Measurements from ENCODE around the gene PIRT.

PIRT gene

DNA sequence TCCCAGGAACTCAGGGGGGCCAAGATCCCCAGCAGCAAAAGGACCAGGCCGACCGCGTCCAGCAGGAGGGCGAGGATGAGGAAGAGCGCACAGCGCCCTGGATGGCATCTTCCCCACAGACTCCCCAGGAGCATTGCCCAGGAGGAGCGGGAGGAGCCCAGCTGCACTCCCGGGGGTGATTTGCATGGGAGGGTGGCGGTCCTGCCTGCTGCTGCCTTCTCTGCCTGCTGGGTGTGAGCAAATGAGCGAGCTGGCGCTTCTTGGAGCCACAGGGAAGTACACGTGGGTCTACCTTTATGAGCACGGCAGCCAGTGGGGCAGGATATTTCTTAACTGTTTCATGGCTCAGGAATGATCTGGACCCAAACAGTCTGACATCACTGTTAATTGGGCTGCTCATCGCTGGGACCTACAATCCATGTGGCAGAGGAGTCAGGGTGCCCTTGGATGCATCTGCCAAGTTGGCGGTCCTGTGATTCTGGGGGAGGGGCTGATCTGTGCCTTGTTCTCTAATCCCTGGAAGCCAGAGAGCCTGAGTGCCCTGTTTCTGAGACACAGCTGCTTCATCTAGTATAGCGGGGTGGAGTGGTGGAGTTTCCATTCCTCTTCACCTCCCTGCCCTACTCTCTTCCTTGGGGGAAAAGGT is 33.9 kb downstream of the PIRT start, which contains the start of gene TMEM238L:
Gene TMEM238L, minus strand, starts transcription at position 270 of the 646 bp plus-strand sequence. Its CDS starts 136 bp downstream, at position 134.
- H3K9me3 ChIP-seq (replicated peaks; ENCODE audit: insufficient read depth, low read length), result no peaks in the 10 kb centered on the region
- no peak within 1 kb of the TSS for H3K4me2 ChIP-seq (ENCODE audit: low read depth, low read length)
- TF ChIP-seq EZH2 (optimal IDR thresholded peaks at IDR 0.05; ENCODE audit: low read depth, low read length) (no peak), EZH2phosphoT487 (IDR thresholded peaks at IDR 0.05; ENCODE audit: low read length) (no peak)
- H3F3A ChIP-seq (ENCODE audit: insufficient read depth, low read length), result no peaks in the 10 kb centered on the region
- H3K27ac ChIP-seq (ENCODE audit: low read length), result no peak within 1 kb of the TSS
- no peak within 1 kb of the TSS for H3K4me3 ChIP-seq (ENCODE audit: low read length)
- H3K27me3 ChIP-seq (replicated peaks; ENCODE audit: insufficient read depth, low read length), result no peaks in the 10 kb centered on the region
- no peak for DNase-seq
- no peaks in the 10 kb centered on the region for H3K79me2 ChIP-seq (ENCODE audit: low read length)
- H3K9ac ChIP-seq (ENCODE audit: low read length), result no peak within 1 kb of the TSS
- H4K20me1 ChIP-seq (ENCODE audit: insufficient read depth, low read length), result no peaks in the 10 kb centered on the region
- no peak within 1 kb of the TSS for H2AFZ ChIP-seq (ENCODE audit: low read length)
- no peaks in the 10 kb centered on the region for H3K9me2 ChIP-seq (replicated peaks; ENCODE audit: insufficient read depth, low read length)
- H3K36me3 ChIP-seq (replicated peaks; ENCODE audit: insufficient read depth, low read length), result no peaks in the 10 kb centered on the region
- no peaks in the 10 kb centered on the region for H3K4me1 ChIP-seq (ENCODE audit: low read length)

DNA sequence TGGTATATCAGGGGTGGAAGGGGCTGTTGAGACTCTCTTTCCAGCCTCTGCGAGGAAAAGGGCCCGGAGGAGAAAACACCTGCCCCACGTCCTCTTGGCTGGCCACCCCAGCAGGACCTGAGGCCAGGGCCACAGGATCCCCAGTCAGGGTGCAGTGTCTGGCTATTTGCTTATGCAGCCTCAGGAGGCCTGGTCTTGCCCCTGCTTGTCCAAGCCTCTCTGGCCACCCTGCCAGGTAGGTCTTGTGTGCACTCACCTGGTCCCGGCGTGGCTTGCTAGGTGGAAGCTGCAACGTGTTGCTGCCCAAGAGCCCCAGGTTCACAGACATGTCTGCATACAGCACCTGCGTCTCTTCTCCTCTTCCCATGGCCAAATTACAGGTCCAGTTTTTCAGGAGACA is 34.5 kb downstream of the PIRT start:
- DNase-seq, result no peak
- TF ChIP-seq EZH2 (optimal IDR thresholded peaks at IDR 0.05; ENCODE audit: low read depth, low read length) (no peak), EZH2phosphoT487 (IDR thresholded peaks at IDR 0.05; ENCODE audit: low read length) (no peak)
- TF ChIP-seq, protein P1, sequence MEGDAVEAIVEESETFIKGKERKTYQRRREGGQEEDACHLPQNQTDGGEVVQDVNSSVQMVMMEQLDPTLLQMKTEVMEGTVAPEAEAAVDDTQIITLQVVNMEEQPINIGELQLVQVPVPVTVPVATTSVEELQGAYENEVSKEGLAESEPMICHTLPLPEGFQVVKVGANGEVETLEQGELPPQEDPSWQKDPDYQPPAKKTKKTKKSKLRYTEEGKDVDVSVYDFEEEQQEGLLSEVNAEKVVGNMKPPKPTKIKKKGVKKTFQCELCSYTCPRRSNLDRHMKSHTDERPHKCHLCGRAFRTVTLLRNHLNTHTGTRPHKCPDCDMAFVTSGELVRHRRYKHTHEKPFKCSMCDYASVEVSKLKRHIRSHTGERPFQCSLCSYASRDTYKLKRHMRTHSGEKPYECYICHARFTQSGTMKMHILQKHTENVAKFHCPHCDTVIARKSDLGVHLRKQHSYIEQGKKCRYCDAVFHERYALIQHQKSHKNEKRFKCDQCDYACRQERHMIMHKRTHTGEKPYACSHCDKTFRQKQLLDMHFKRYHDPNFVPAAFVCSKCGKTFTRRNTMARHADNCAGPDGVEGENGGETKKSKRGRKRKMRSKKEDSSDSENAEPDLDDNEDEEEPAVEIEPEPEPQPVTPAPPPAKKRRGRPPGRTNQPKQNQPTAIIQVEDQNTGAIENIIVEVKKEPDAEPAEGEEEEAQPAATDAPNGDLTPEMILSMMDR (IDR thresholded peaks at IDR 0.05; ENCODE audit: low read length), result no peak
- no peaks in the 10 kb centered on the region for H3K36me3 ChIP-seq (replicated peaks; ENCODE audit: insufficient read depth, low read length)
- no peak overlapping the region for H3K9ac ChIP-seq (ENCODE audit: low read length)
- no peaks in the 10 kb centered on the region for H3K9me3 ChIP-seq (replicated peaks; ENCODE audit: insufficient read depth, low read length)
- no peaks in the 10 kb centered on the region for H3K4me1 ChIP-seq (ENCODE audit: low read length)
- no peaks in the 10 kb centered on the region for H4K20me1 ChIP-seq (ENCODE audit: insufficient read depth, low read length)
- no peaks in the 10 kb centered on the region for H3K9me2 ChIP-seq (replicated peaks; ENCODE audit: insufficient read depth, low read length)
- no peaks in the 10 kb centered on the region for H3F3A ChIP-seq (ENCODE audit: insufficient read depth, low read length)
- H3K79me2 ChIP-seq (ENCODE audit: low read length), result no peaks in the 10 kb centered on the region
- H3K27ac ChIP-seq (ENCODE audit: low read length), result no peak overlapping the region
- no peak overlapping the region for H3K4me2 ChIP-seq (ENCODE audit: low read depth, low read length)
- H2AFZ ChIP-seq (ENCODE audit: low read length), result no peak overlapping the region
- H3K27me3 ChIP-seq (replicated peaks; ENCODE audit: insufficient read depth, low read length), result no peaks in the 10 kb centered on the region
- H3K4me3 ChIP-seq (ENCODE audit: low read length), result no peak overlapping the region

DNA sequence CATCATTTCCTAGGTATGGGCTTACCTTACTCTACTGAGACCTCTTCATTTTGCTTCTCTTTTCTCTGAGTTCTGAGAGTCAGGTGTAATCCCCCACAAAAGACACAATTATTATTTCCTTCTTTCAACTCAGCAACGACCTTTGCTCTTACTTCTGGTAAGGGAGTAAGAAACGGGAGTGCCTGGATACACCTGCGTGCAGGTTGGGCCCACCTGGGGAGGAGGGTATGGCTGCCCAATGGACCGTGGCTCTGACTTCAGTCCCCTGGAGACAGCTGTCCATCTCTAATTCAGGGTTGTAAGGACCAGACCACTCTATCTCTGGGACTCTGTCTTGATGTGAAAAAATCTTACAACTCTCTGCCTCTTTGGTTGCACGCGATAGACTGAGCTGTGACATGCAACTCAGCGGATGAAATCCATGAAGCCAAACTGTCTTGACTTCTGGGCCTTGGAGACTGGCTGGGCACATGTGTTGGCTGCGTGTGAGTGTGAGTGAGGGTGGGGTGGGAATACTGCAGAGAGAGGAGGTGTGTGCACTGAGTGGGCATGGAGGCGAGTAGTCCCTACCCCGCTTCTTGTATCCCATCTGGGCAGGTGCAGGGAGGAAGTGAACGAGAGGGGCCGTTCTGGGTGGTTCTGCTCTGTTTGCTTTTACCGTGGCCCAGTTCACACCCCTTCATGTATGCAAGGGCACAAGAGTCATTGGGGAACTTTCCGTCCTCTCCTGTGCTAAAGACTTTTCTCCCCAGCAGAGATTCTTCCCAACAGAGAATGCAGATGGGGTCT is 35.2 kb downstream of the PIRT start:
- Histone ChIP-seq H3K27me3 (replicated peaks; ENCODE audit: insufficient read depth, low read length) (no peaks in the 10 kb centered on the region), H3K4me3 (ENCODE audit: low read length) (no peak overlapping the region), H3K9me3 (replicated peaks; ENCODE audit: insufficient read depth, low read length) (no peaks in the 10 kb centered on the region), H3K79me2 (ENCODE audit: low read length) (no peaks in the 10 kb centered on the region), H3F3A (ENCODE audit: insufficient read depth, low read length) (no peaks in the 10 kb centered on the region), H4K20me1 (ENCODE audit: insufficient read depth, low read length) (no peaks in the 10 kb centered on the region), H3K36me3 (replicated peaks; ENCODE audit: insufficient read depth, low read length) (no peaks in the 10 kb centered on the region), H3K4me1 (ENCODE audit: low read length) (no peaks in the 10 kb centered on the region), H3K9me2 (replicated peaks; ENCODE audit: insufficient read depth, low read length) (no peaks in the 10 kb centered on the region), H3K4me2 (ENCODE audit: low read depth, low read length) (no peak overlapping the region), H3K9ac (ENCODE audit: low read length) (no peak overlapping the region), H2AFZ (ENCODE audit: low read length) (no peak overlapping the region), H3K27ac (ENCODE audit: low read length) (no peak overlapping the region)
- no peak for DNase-seq
- TF ChIP-seq, protein P1 (IDR thresholded peaks at IDR 0.05; ENCODE audit: low read length), result no peak
- TF ChIP-seq EZH2phosphoT487 (IDR thresholded peaks at IDR 0.05; ENCODE audit: low read length), result no peak
- no peak for TF ChIP-seq EZH2 (optimal IDR thresholded peaks at IDR 0.05; ENCODE audit: low read depth, low read length)
